ENCODE measurements around the gene WASL. TPM values are rescaled to one million over a fixed set of nuclear protein-coding genes. Genes with fewer than 3 reads are reported as not detected.

The WASL gene
- total and polyA plus RNA-seq, 10 of the 15 experiments (the other 5 are each of a cell fraction or from before 2014, with no cell fraction given): 2.0 to 6.4 (median 3.5) TPM

- no peak for TF ChIP-seq TCF12 (IDR thresholded peaks at IDR 0.05; ENCODE audit: low read depth, low read length)
- TF ChIP-seq SUPT20H (IDR thresholded peaks at IDR 0.05; ENCODE audit: borderline replicate concordance, control insufficient read depth, low read depth, low read length): no peak
- no peak for TF ChIP-seq POLR2AphosphoS5 (IDR thresholded peaks at IDR 0.05; ENCODE audit: low read length)
- no peak for TF ChIP-seq CBFB (IDR thresholded peaks at IDR 0.05; ENCODE audit: low read depth)
- TF ChIP-seq NFYA (IDR thresholded peaks at IDR 0.05; ENCODE audit: borderline replicate concordance, low read depth, low read length): no peak
- no peak for TF ChIP-seq SREBF2 (IDR thresholded peaks at IDR 0.05; ENCODE audit: low read length)
- no peak for TF ChIP-seq IKZF1 (conservative IDR thresholded peaks at IDR 0.05)
- TF ChIP-seq FOS (IDR thresholded peaks at IDR 0.05; ENCODE audit: borderline replicate concordance, extremely low read depth, insufficient read length): no peak
Measured at GRCh38 chr7:123632808-123633207, 116.0 kb downstream of the WASL start (continued).

Small RNA genes lying within 50 kb of the gene (small RNA-seq; reads per million reads assigned to genes)
- gene RNU6-11P: not detected

Other genes starting within 250 kb of the WASL start
- gene IQUB, start 214.4 kb downstream of the WASL start, total RNA-seq (2014; rRNA removed): 0.05 TPM in 1 of 2 replicates, not detected in the other
- gene IQUB, start 214.4 kb downstream of the WASL start, total RNA-seq (2014; rRNA removed; fragmentation: Illumina TruSeq; extraction: Trizol): 0.04 TPM in 1 of 2 replicates, not detected in the other
- not detected in 2 replicates for gene IQUB, start 214.4 kb downstream of the WASL start, total RNA-seq (2021)
- 0.03 and 0.08 TPM in 2 replicates for gene IQUB, start 214.4 kb downstream of the WASL start, polyA plus RNA-seq (2011; rRNA removed)
- not detected in 2 replicates for gene IQUB, start 214.4 kb downstream of the WASL start, polyA plus RNA-seq (2014; fragmentation: Illumina TruSeq; extraction: Trizol)
- not detected for gene IQUB, start 214.4 kb downstream of the WASL start, polyA plus RNA-seq (2014; fragmentation: Nextera tagmentation; extraction: Ambion mirVana)
- not detected in 2 replicates for gene IQUB, start 214.4 kb downstream of the WASL start, polyA plus RNA-seq (2014; rRNA removed)
- not detected for gene IQUB, start 214.4 kb downstream of the WASL start, polyA plus RNA-seq (2016; fragmentation: Nextera tagmentation; extraction: Ambion mirVana)
- gene NDUFA5, start 191.2 kb downstream of the WASL start, total RNA-seq (2014; rRNA removed): 51.7 and 65.3 TPM in 2 replicates
- gene NDUFA5, start 191.2 kb downstream of the WASL start, total RNA-seq (2014; rRNA removed; fragmentation: Illumina TruSeq; extraction: Trizol): 96.3 and 101 TPM in 2 replicates
- gene NDUFA5, start 191.2 kb downstream of the WASL start, total RNA-seq (2021): 58.4 and 61.4 TPM in 2 replicates
- gene NDUFA5, start 191.2 kb downstream of the WASL start, polyA plus RNA-seq (2011; rRNA removed): 70.7 and 152 TPM in 2 replicates
- 77.4 and 97.3 TPM in 2 replicates for gene NDUFA5, start 191.2 kb downstream of the WASL start, polyA plus RNA-seq (2014; fragmentation: Illumina TruSeq; extraction: Trizol)
- 100 to 1,000 TPM; 183 to 209 TPM for gene NDUFA5, start 191.2 kb downstream of the WASL start, polyA plus RNA-seq (2014; fragmentation: Nextera tagmentation; extraction: Ambion mirVana)
- 48.6 and 51.0 TPM in 2 replicates for gene NDUFA5, start 191.2 kb downstream of the WASL start, polyA plus RNA-seq (2014; rRNA removed)
- gene NDUFA5, start 191.2 kb downstream of the WASL start, polyA plus RNA-seq (2016; fragmentation: Nextera tagmentation; extraction: Ambion mirVana): 100 to 1,000 TPM; 163 to 175 TPM
- not detected in 2 replicates for gene ASB15, start 147.2 kb downstream of the WASL start, total RNA-seq (2014; rRNA removed)
- not detected in 2 replicates for gene ASB15, start 147.2 kb downstream of the WASL start, total RNA-seq (2014; rRNA removed; fragmentation: Illumina TruSeq; extraction: Trizol)
- not detected in 2 replicates for gene ASB15, start 147.2 kb downstream of the WASL start, total RNA-seq (2021)
- not detected in 2 replicates for gene ASB15, start 147.2 kb downstream of the WASL start, polyA plus RNA-seq (2011; rRNA removed)
- not detected in 2 replicates for gene ASB15, start 147.2 kb downstream of the WASL start, polyA plus RNA-seq (2014; fragmentation: Illumina TruSeq; extraction: Trizol)
- not detected for gene ASB15, start 147.2 kb downstream of the WASL start, polyA plus RNA-seq (2014; fragmentation: Nextera tagmentation; extraction: Ambion mirVana)
- not detected in 2 replicates for gene ASB15, start 147.2 kb downstream of the WASL start, polyA plus RNA-seq (2014; rRNA removed)
- gene ASB15, start 147.2 kb downstream of the WASL start, polyA plus RNA-seq (2016; fragmentation: Nextera tagmentation; extraction: Ambion mirVana): not detected
- not detected in 2 replicates for gene LMOD2, start 93.1 kb downstream of the WASL start, total RNA-seq (2014; rRNA removed)
- not detected in 2 replicates for gene LMOD2, start 93.1 kb downstream of the WASL start, total RNA-seq (2014; rRNA removed; fragmentation: Illumina TruSeq; extraction: Trizol)
- not detected in 2 replicates for gene LMOD2, start 93.1 kb downstream of the WASL start, total RNA-seq (2021)
- gene LMOD2, start 93.1 kb downstream of the WASL start, polyA plus RNA-seq (2011; rRNA removed): not detected in 2 replicates
- not detected in 2 replicates for gene LMOD2, start 93.1 kb downstream of the WASL start, polyA plus RNA-seq (2014; fragmentation: Illumina TruSeq; extraction: Trizol)
- not detected for gene LMOD2, start 93.1 kb downstream of the WASL start, polyA plus RNA-seq (2014; fragmentation: Nextera tagmentation; extraction: Ambion mirVana)
- not detected in 2 replicates for gene LMOD2, start 93.1 kb downstream of the WASL start, polyA plus RNA-seq (2014; rRNA removed)
- not detected for gene LMOD2, start 93.1 kb downstream of the WASL start, polyA plus RNA-seq (2016; fragmentation: Nextera tagmentation; extraction: Ambion mirVana)
- 0.16 and 0.28 TPM in 2 replicates for gene HYAL4, start 96.2 kb upstream of the WASL start, total RNA-seq (2014; rRNA removed)
- 0.22 and 0.32 TPM in 2 replicates for gene HYAL4, start 96.2 kb upstream of the WASL start, total RNA-seq (2014; rRNA removed; fragmentation: Illumina TruSeq; extraction: Trizol)
- 0.37 TPM in 1 of 2 replicates, not detected in the other for gene HYAL4, start 96.2 kb upstream of the WASL start, total RNA-seq (2021)
- 0.88 and 1.1 TPM in 2 replicates for gene HYAL4, start 96.2 kb upstream of the WASL start, polyA plus RNA-seq (2011; rRNA removed)
- gene HYAL4, start 96.2 kb upstream of the WASL start, polyA plus RNA-seq (2014; fragmentation: Illumina TruSeq; extraction: Trizol): 0.26 TPM in 1 of 2 replicates, not detected in the other
- gene HYAL4, start 96.2 kb upstream of the WASL start, polyA plus RNA-seq (2014; fragmentation: Nextera tagmentation; extraction: Ambion mirVana): under 1 TPM; 0.20 to 0.26 TPM
- 0.40 TPM in 1 of 2 replicates, not detected in the other for gene HYAL4, start 96.2 kb upstream of the WASL start, polyA plus RNA-seq (2014; rRNA removed)
- under 1 TPM; 0.14 to 0.37 TPM for gene HYAL4, start 96.2 kb upstream of the WASL start, polyA plus RNA-seq (2016; fragmentation: Nextera tagmentation; extraction: Ambion mirVana)
- not detected in 2 replicates for gene SPAM1, start 176.2 kb upstream of the WASL start, total RNA-seq (2014; rRNA removed)
- not detected in 2 replicates for gene SPAM1, start 176.2 kb upstream of the WASL start, total RNA-seq (2014; rRNA removed; fragmentation: Illumina TruSeq; extraction: Trizol)
- gene SPAM1, start 176.2 kb upstream of the WASL start, total RNA-seq (2021): not detected in 2 replicates
- not detected in 2 replicates for gene SPAM1, start 176.2 kb upstream of the WASL start, polyA plus RNA-seq (2011; rRNA removed)
- not detected in 2 replicates for gene SPAM1, start 176.2 kb upstream of the WASL start, polyA plus RNA-seq (2014; fragmentation: Illumina TruSeq; extraction: Trizol)
- gene SPAM1, start 176.2 kb upstream of the WASL start, polyA plus RNA-seq (2014; fragmentation: Nextera tagmentation; extraction: Ambion mirVana): not detected
- not detected in 2 replicates for gene SPAM1, start 176.2 kb upstream of the WASL start, polyA plus RNA-seq (2014; rRNA removed)
- gene SPAM1, start 176.2 kb upstream of the WASL start, polyA plus RNA-seq (2016; fragmentation: Nextera tagmentation; extraction: Ambion mirVana): not detected